Medulla oblongata (tissue), 1 donor: Measurements from ENCODE around the gene PRDM10.

Experiments
- DNase-seq: peaks from one replicate; pipeline ENCODE4 v3.0.0-alpha.2; 2015; ENCODE audit errors: extremely low spot score

PRDM10 gene

DNA sequence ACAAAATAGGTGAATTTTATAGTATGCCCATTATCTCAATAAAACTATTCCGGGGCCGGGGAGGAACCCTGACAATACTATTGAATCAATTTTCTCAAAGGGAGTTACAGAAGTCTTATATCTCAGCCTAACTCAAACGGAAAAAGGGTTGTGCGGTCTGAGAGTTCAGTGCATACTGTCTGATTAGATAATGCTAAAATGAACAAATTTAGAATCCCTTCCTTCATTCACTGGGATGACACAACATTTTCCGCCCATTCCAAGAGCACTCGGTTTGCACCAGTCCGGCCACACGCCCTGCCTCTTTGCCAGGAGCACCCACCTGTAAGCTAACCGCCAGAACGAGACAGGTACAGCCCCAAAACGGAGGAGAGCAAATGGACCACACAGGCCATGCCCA, 57.3 kb downstream of the PRDM10 start:
- no peak for DNase-seq

DNA sequence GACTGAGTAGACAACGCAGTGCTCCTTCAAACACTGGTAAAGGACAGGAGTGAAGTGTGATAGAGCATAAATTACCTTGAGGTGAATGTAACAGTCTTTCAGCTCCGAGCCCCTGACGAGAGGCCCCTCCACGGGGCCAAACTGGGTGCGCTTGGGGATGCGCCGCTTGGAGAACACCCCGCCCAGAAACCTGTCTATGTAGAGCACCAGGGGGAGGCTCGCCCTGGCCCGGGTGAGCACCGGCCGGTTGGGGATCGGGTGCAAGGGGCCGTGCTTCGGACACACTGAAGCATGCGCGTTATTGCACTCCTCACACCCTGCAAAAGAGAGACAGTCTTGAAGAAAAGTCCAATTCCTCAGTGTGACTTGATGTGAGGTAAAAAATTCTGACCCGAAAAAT, 57.9 kb downstream of the PRDM10 start:
- no peak for DNase-seq

DNA sequence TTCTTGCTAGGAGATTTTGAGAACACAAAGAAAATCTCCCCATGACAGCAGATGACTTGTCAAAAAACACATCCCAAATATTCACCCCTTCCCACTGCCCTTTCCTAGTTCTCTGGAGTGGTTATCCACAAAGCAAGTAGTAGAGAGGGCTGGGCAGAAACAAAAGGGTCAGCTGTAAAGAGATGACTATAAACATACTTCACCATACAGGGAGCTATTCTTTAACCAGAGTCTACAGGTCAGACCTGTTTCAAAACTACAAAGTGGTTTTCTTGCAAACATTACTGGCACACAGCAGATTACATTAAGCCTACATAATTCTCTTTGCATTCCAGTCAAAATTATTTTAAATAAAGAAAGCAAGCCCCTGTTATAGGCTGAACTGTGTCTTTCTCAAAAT, 59.6 kb downstream of the PRDM10 start:
- no peak for DNase-seq

DNA sequence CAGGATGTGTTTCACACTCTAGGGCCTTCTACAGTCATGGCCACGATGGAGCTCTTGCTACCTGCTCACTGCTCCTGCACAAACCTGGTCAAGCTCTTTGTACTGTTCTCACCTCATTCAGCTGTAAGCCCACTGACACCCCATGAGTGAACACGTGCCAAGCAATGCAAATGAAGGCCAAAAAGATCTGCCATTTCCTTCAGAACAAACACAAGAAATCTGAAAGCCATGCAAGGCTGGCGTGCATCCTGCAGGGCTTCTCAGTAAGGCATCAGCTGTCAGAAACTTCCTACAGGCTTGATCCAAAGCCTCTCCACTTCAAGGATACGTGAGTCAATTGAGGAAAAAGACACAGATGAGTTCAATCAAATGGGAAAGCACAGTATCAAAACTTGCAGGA, 63.1 kb downstream of the PRDM10 start:
- no peak for DNase-seq

DNA sequence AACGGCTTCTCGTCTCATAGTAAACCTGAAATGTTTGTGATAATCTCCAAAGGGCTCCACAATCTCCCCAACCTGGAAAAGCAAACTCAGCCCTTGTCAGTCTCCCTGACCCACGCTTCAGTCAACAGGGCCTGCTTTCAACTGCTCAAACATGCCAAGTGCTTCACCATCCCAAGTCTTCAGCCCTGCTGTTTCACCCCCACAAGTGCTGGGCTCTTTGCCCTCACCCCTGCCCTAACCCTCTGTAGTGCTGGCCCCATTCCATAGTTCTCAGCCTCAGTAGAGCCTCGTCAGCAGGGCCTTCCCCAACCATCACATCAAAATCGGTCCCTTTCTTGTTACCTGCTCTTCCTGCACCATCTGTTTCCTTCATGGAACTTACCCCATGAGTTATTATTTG, 63.9 kb downstream of the PRDM10 start:
- no peak for DNase-seq

DNA sequence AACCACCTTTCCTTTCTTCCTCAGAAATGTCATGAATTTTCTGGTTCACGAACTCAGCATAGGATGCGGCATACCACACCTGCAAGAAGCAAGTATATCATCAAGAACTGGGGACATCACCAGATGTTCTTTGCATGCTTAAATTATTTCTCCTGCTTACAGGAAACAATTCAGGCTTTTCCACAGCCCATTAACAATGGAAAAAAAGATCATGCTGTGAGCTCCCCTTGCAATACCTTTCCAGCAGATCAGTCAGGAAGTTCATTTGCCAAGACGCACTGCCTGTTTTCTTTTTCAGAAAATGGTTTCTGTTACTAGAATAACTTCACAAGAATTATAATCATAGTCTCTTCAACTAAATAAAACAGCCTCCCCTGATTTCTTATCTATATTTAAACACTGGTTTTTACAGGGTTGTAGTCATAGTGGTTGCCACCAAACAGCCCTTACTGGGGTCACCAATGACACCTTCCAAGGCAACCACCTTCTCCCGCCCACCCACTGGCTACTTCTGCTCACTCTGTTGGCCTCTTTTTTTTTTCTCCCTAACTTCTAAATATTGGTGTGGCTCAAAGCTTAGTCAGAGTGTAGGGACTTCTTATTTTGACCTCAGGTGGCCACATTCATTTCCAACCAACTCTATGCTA, 64.9 kb downstream of the PRDM10 start:
- no peak for DNase-seq

DNA sequence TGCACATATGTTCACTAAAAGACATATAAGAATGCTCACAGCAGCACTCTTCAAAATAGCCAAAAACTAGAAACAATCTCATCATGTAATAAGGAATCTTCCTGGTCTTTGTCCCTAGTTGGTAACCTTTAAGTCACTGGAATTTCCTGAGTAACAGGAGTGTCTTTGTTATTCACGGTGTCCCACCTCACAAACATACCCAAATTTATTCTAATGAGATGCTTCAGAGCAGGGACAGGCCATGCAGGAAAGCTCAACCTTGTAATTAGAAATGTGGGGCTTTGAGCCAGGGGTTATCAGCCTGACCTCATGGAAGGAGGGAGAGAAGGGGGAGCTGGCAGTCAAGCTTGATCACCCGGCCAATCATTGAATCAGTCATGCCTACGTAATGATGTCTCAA, 66.9 kb downstream of the PRDM10 start:
- no peak for DNase-seq

DNA sequence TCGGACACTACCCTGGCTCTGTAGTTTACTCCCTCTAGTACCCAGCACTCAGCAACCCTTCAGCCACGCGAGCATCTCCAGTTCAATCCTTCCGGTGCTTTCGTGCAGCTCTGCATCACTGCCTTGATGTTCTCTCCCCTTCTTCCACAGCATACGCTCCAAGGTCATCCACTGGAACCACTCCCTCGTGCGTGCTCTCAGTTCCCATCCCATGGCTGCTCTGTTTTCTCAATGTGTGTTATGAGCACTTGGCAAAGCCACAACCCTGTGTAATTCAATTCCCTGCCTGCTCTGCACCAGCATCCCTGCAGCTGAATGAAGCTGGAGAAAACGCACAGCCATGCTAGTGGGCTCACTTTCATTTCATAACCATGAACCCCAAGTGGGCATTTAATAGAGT, 68.7 kb downstream of the PRDM10 start:
- no peak for DNase-seq

DNA sequence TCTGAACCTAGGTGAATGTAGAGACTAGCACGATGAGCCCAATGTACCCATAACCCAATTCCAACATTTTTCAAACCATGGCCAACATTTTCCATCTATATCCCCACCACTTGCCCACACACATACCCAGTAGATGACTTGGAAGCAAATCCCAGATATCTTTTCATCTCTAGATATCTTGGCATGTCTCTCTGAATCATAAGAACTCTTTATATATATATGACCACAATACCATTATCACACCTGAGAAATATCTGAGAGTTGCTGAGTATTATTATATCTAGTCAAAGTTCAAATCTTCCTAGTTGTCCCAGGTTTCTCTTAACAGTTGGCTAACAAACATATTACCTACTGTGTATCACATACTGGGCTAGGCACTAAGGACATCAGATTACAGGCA, 69.4 kb downstream of the PRDM10 start:
- no peak for DNase-seq

DNA sequence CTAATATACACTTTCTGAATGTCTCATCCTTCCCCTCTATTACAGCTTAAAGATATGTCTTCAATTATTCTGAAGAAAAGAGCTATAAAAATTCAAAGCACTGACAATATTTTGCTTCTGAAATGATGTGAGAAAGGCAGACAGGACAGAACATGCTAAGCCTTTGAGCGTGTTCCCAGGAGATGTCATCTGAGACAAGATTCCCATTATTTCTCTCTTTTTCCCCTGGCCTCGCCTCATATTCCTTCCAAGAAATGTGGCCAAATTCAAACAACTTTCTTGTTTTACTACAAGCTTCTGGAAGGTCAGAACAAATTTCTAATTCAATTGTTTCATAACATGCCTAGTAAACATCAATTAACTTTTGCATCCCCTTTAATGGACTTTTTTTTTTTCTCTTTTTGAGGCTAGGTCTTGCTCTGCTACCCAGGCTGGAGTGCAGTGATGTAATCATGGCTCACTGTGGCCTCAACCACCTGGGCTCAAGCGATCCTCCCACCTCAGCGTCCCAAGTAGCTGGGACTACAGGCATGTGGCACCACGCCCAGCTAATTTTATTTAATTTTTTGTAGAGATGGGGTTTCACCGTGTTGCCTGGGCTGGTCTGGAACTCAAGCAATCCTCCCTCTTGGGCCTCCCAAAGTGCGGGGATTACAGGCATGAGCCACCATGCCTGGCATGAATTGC, 70.1 kb downstream of the PRDM10 start:
- DNase-seq: no peak

DNA sequence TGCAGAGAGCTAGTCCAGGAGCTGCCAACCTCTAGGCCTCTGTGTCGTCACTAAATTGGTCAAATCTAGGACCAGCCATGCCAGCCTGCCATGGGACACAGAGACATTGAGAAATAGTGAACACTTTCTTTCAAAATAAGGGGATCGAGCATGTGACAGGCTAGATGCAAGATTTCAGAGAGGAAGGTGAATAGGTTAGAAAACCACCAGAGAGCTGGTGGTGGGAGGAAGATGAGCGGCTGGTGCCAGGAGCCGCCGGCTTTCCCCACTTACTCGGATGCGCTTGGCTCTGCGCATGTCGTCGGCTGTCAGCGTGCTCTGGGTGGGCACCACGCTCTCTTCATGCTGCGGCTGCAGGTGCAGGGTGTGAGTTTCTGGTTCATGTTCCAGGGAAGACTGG, 71.9 kb downstream of the PRDM10 start:
- no peak for DNase-seq

DNA sequence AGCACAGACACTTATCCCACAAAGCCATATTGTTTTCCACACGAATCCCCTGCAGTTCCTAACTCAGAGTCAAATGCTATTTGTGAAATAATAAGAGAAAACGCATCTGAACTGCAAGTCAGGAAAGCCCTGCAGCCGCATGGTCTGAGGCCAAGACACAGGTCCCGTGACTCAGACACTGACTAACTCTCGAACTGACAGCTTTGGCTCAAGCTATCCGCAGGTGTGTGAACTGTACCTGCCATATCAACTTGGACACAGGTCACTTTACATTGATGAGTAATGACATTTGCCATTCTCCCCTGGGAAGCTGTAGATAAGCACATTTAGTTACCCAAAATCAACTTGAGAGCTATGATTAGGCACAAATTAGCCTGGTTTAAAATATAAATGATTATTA, 72.3 kb downstream of the PRDM10 start:
- no peak for DNase-seq

DNA sequence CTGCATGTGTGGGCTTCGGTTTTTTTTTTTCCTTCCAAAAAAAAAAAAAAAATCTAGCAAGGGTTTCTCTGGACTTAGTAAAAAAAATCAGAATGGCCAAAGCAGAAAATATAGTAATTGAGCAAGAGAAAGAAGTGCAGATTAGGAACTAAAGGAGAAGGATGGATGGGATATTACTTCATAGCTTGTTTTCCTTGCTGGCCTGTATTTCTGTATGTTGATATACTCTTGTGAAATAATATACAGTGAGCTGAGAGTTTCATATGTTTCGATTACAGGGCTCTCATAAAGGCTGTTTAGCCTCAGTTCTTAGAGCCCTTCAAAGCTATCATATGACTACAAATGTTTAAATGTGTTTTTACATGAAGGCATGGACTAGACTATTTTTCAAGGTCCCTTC, 72.9 kb downstream of the PRDM10 start:
- no peak for DNase-seq

DNA sequence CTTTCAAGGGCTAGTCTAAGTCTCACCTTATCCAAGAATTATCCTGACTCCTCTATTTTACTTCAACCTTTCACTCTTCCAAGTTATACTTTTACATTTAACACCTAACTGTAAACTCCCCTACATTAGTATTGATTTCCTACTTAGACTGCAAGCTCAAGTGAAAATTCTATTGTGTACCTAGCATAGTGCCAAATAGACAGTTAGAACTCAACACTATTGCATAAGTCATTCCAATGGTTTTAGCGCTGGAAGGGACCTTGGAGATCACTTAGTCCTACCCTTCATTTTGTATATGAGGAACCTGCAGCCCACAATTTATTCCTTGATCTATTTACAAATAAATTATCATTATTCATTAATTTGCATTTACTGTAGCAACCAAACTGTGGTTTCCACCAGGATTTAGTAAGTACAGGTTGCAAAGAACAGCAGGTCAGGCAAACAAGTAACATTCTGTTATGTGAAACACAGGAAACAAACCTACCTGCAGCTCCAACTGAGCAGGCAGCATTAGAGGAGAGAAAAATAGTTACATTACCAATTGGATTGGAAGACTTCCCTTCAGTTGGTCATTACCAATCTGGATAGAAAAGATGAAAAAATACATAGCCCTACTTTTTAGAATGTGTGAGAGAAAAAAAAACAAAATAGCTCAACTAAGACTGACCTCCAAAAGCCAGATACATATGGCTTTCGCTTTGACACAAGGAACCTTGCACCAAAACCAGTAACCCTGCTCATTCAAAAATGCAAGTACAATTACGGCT, 73.5 kb downstream of the PRDM10 start:
- no peak for DNase-seq

DNA sequence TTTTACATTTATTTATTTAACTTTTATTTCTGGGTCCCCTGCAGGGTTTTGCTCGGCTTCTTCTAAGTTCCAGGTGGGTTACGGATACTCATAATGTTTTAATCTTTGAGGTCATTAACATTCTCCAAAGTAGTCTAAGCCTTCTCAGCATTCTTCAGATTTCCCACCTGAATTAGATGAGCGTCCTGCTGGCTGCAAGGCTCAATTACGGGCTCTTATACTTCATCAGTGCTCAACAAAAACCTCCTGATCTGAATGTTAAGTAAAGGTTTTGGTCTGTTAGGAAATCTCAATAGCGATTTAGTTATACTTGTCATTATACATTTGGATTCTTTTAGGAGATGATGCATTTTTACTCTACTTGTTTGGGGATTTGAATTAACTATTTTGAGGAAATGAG, 80.0 kb downstream of the PRDM10 start:
- DNase-seq: no peak

DNA sequence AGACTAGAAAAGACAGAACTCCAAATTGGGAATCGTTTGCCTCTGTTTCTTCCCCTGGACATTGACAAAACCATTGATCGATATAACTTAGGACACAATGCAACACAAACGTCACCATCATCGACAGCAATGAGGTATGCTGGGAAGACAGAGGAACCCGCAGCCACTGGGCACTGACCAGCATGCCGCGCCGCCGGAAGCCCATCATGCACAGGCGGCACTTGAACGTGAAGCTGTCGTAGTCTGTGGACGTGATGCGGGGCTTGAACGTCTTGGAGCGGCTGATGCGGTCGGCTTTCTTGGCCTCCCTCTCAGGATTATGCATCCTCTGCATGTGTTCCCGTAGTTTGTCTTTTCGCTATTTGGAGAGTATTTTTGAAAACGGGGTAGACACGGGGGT, 84.3 kb downstream of the PRDM10 start:
- DNase-seq: no peak

DNA sequence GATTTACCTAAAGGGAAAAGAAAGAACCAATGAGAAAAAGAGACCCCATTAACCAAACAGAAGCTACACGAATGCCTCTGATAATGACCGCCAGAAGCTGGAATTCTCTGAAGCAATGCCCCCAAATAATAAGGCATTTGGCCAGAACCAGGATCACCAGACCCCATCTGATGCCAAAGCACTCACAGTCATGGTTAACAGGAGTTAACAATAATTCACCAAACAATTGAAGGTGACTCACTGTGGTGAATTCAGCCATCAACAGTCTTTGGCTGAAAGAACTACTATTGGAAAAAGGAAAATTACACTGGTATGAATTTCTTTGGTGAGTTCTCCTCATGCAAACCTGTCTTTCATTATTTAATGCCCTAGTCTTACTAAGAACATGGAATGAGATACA, 85.4 kb downstream of the PRDM10 start:
- DNase-seq: no peak

DNA sequence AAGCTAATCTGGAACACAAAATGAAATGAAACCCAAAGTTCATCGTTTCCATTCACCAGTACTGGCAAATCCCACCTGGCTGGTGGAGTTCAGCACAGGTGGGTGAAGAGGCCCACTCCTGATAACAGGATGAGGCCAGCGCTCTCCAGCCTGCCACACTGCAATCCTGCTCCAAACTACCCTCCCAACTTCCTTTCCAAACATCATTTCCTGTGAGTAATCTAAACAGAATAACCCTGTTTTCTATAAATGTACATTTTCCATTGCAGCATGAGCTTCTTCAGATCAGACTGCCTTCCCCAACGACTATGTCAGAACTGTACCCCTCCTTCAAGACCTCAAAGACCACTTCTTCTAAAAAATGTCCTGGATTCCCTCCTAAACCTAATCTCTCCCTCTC, 91.3 kb downstream of the PRDM10 start:
- DNase-seq: no peak

DNA sequence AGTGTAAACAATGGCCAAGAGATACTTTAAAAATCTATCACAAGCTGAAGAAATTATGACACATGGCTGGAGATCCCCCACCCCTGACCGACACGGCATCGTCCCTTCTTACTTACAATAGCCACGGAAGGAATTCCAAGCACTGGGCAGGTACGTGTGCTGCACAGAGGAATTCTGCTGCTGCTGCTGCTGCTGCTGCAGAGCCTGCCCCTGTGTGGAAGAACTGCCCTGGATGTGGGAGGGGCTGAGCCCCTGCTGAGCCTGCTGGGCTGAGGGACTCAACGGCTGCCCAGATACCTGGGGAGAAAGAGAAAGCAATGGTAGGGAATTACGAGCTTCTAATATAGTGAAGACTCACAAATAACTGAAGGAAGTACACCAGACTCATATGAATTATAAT, 92.3 kb downstream of the PRDM10 start:
- no peak for DNase-seq

DNA sequence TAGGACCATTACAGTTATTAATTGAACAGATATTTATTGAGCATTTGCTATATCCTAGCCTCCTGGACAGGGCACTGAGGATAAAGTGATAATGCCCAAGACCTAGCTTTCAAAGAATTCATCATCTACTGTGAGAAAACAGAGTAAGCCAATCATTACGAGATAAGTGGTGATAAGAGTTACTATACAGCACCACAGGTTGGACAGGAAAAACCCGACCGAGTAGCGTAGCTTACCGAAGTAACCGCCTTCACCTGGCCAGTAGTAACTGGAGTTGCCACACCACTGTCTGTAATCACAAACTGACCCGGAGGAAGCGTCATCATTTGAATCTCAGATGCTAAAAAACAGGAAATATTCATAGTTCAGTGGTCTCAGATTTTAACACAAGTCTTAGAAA, 97.2 kb downstream of the PRDM10 start:
- no peak for DNase-seq

DNA sequence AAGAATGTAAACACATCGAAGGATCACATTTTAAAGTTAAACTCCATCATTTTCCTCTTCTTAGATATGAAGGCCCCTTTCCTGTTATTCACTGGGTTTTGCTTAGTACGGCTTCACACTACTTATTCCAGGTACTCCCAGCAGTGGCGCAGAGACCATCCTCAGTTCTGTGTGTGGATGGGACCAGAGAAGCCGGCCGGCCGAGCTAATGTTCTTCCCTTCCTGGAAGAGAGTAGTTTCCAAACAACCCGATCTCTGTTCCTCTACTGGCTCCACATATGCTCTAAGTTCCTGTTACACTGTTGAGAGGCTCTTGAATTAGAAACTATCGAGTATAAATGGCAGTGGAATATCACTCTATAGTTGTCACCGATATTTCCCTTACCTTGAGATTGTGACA, 106.6 kb downstream of the PRDM10 start:
- peak; percentile 22 for DNase-seq

DNA sequence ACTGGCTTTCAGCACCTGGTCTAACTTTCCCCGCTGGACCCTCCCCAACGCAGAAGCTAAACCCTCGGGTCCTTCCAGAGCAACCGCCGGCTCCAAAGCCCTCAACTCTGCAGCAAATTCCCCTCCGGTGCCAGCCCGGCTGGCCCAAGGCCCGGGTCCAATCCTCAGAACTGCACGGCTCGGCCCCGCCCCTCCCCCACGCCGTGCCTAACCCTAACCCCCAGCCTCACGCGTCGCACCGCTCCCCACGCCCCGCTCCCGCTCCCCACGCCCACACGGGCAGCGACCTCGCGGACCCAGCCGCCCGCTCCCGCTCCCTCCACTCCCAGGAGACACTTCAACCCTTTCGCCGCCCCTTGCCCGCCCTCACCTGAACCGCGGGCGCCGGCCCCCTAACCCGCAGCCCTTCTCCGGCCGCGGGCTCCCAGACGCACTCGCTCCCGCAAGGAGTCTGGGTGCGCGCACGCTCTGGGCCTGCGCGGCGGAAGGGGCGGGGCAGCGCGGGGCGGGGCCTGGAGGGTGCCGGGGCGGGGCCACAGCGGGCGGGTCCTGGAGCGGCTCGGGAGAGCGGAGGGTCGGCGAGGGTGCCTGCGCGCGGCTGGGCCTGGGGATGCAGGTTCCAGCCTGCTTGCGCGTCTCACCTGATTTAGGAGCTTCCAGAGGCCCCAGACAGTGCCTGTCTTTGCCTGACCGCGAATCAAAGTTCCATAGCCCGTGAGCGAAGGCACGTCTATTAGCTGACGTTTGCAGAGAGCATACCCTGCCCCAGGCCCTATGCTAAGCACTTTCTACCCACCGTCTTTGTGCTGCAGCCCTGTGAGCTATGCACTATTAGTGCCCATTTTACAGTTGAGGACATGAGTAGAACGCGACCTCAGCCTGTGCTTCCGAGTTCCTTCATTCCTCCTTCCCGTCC, 107.3 kb downstream of the PRDM10 start, which contains the start of gene NFRKB:
NFRKB (minus strand) TSS at position 453 of the 916 bp plus-strand sequence. CDS start 2,729 bp downstream, outside the sequence.
- peak; percentile 83 for DNase-seq
